DOHH2 (cell line): ENCODE results near the gene ENC1.

ENCODE experiments used
- H3F3A ChIP-seq: fragments of 200-600 bp; sonication (generic), shearing (Covaris generic); 2 replicates; pipeline ENCODE4 v1.6.0; 2016; ENCODE audit warnings: antibody characterized with exemption, mild to moderate bottlenecking; ENCODE audit not compliant: control insufficient read depth, insufficient read depth
- H3K27ac ChIP-seq: fragments of 200-600 bp; sonication (generic); 2 replicates; pipeline ENCODE4 v1.5.1; 2014; ENCODE audit warnings: low read depth, mild to moderate bottlenecking, low read length, moderate library complexity
- H3K27me3 ChIP-seq: fragments of 200-600 bp; sonication (generic); 2 replicates; pipeline ENCODE4 v1.6.1; 2014; ENCODE audit warnings: mild to moderate bottlenecking, low read length, mixed read lengths; ENCODE audit not compliant: control insufficient read depth
- H3K36me3 ChIP-seq: fragments of 200-600 bp; sonication (generic); 2 replicates; pipeline ENCODE4 v1.6.1; 2014; ENCODE audit warnings: mild to moderate bottlenecking, low read length, moderate library complexity, mixed read lengths; ENCODE audit not compliant: control insufficient read depth
- H3K4me1 ChIP-seq: fragments of 200-600 bp; sonication (generic); 2 replicates; pipeline ENCODE4 v1.6.1; 2014; ENCODE audit warnings: mild to moderate bottlenecking, low read length, mixed read lengths; ENCODE audit not compliant: control insufficient read depth
- H3K4me2 ChIP-seq: fragments of 200-600 bp; sonication (generic); 2 replicates; pipeline ENCODE4 v1.6.0; 2014; ENCODE audit warnings: mild to moderate bottlenecking, low read length, moderate library complexity
- H3K4me3 ChIP-seq: fragments of 200-600 bp; sonication (generic); 2 replicates; pipeline ENCODE4 v1.5.1; 2014; ENCODE audit warnings: mild to moderate bottlenecking, low read length, mixed read lengths
- H3K79me2 ChIP-seq: fragments of 200-600 bp; sonication (generic); 2 replicates; pipeline ENCODE4 v1.6.1; 2014; ENCODE audit warnings: mild to moderate bottlenecking, low read length, mixed read lengths; ENCODE audit not compliant: control insufficient read depth
- H3K9me2 ChIP-seq: fragments of 200-600 bp; sonication (generic); replicated peaks from 2 replicates; pipeline ENCODE4 v1.6.1; 2014; ENCODE audit warnings: mild to moderate bottlenecking, low read length, mixed read lengths; ENCODE audit not compliant: control insufficient read depth
- H3K9me3 ChIP-seq: fragments of 200-600 bp; sonication (generic); 2 replicates; pipeline ENCODE4 v1.6.1; 2014; ENCODE audit warnings: antibody characterized with exemption, low read length, mixed read lengths; ENCODE audit not compliant: control insufficient read depth, insufficient read depth
- H4K20me1 ChIP-seq: fragments of 200-600 bp; sonication (generic); 2 replicates; pipeline ENCODE4 v1.6.0; 2014; ENCODE audit warnings: low read depth, mild to moderate bottlenecking, antibody characterized with exemption, low read length, moderate library complexity; ENCODE audit not compliant: control insufficient read depth, insufficient read depth
- EZH2phosphoT487 ChIP-seq: fragments of 200-600 bp; sonication (generic); IDR thresholded peaks from 2 replicates; pipeline ENCODE4 v1.6.1; 2017; ENCODE audit warnings: borderline replicate concordance, mild to moderate bottlenecking, antibody characterized with exemption, low read length, moderate library complexity, mixed read lengths
- TF ChIP-seq, protein P1 (sequence below): fragments of 200-600 bp; sonication (generic); IDR thresholded peaks from one replicate; pipeline ENCODE4 v1.5.1; 2014; ENCODE audit warnings: antibody characterized with exemption, mild to moderate bottlenecking, low read depth, low read length; ENCODE audit not compliant: poor library complexity, severe bottlenecking

The ENC1 gene

DNA sequence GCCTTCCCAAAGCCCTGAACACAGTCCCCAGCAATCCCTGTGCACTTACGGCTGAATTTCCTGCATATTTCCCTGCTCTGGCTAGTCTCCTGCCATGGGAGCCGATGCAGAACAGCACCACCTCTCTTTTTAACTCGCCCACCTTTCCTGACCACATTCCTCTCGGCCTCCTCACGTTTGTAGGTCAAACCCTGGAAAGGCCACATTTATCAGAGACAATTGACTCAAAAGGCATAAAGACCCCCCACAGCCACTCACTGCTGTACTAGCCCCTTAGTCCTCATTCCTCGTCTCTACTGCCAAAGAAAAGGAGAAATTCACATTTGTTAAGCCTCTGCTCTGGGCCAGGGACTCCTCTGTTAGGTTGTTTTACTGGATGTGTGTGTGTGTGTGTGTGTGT lies 43.6 kb downstream of the ENC1 start:
- Histone ChIP-seq H3K27me3 (no peaks in the 10 kb centered on the region), H3K27ac (no peak overlapping the region), H4K20me1 (no peaks in the 10 kb centered on the region), H3K36me3 (no peaks in the 10 kb centered on the region), H3K9me2 (no peaks in the 10 kb centered on the region), H3K4me1 (no peaks in the 10 kb centered on the region), H3K4me2 (no peak overlapping the region), H3F3A (no peaks in the 10 kb centered on the region), H3K4me3 (no peak overlapping the region), H3K79me2 (no peaks in the 10 kb centered on the region), H3K9me3 (no peaks in the 10 kb centered on the region)
- TF ChIP-seq, protein P1, sequence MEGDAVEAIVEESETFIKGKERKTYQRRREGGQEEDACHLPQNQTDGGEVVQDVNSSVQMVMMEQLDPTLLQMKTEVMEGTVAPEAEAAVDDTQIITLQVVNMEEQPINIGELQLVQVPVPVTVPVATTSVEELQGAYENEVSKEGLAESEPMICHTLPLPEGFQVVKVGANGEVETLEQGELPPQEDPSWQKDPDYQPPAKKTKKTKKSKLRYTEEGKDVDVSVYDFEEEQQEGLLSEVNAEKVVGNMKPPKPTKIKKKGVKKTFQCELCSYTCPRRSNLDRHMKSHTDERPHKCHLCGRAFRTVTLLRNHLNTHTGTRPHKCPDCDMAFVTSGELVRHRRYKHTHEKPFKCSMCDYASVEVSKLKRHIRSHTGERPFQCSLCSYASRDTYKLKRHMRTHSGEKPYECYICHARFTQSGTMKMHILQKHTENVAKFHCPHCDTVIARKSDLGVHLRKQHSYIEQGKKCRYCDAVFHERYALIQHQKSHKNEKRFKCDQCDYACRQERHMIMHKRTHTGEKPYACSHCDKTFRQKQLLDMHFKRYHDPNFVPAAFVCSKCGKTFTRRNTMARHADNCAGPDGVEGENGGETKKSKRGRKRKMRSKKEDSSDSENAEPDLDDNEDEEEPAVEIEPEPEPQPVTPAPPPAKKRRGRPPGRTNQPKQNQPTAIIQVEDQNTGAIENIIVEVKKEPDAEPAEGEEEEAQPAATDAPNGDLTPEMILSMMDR = no peak
- no peak for TF ChIP-seq EZH2phosphoT487

DNA sequence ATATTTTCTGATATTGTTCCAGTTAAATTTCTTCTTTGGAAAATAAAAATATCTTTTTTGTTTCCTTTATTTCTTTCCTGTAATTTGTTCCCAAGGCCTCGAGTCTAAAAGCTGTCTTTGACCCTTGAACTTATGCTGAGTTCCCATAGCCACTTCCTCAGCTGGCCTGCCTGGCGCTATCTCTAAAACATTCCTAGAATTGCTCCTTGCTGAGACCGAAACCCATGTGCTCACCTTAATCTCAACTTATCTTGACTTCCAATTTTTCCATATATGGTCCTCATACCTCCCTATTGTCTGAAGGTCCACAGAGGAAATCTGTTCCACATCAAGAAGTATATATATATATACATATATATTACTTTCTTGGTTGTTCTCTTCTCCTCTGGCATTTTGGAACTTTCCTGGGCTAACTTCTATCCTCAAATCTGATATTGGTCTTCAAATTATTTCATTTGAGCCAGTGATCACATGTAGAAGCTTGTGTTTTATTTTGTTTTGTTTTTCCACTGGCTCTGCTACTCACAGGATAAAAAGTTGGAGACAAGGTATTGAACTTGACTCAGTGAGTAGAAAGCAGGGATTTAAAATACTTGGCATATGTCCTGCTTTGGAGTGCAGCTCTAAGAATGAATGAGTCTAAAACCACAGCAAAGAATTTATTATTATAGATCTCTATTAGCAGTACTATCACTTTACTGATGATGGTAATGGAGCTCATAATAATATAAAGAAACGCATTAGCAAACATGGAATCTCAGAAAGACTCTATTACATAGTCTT lies 45.2 kb downstream of the ENC1 start:
- no peak for TF ChIP-seq EZH2phosphoT487
- TF ChIP-seq, protein P1 = no peak
- H3K9me2 ChIP-seq = no peaks in the 10 kb centered on the region
- no peaks in the 10 kb centered on the region for H3K27me3 ChIP-seq
- H3K79me2 ChIP-seq = no peaks in the 10 kb centered on the region
- H3K27ac ChIP-seq = no peak overlapping the region
- H3K4me1 ChIP-seq = no peaks in the 10 kb centered on the region
- no peaks in the 10 kb centered on the region for H3K9me3 ChIP-seq
- H3K4me3 ChIP-seq = no peak overlapping the region
- no peaks in the 10 kb centered on the region for H4K20me1 ChIP-seq
- H3F3A ChIP-seq = no peaks in the 10 kb centered on the region
- no peak overlapping the region for H3K4me2 ChIP-seq
- no peaks in the 10 kb centered on the region for H3K36me3 ChIP-seq

DNA sequence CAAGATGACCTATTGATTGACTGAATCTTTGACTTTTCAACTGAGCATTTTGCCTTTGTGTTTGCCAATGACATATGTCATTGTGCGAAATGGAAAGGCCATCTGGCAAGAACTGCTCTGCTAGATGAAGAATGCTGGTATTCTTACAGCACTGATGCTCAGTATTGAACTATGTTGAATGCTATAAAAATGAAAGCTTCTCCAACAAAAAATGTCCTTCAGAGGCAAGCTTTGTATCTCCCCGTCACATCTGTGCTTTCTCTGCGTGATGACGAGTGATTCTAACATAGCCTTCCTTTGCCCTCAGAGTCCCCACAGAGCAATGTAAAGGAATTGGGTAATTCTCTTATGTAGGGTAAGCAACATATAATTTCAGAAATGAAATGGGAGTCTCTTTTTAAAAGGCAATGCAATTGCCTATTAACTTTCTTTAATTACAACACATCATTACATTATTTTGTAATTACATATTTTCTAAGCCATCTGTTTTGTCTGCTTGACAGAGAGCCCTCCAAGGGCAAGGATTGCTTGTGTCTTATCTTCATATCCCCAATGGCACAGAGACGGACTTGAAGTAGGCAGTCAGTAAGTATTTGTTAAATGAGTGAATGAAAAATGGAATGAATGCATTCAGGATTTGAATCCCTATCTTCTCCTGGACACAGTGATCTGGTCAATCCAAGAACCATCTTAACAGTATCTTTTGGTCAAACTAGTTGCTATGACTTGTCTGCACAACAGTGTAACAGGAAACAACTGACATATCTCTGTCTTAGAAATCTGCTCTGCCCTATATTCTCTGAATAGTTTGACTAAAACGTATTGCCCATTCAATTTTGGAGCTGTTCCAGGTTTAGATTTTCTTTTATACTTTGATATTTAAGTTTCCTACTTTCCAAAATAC lies 46.1 kb downstream of the ENC1 start:
- H3K9me3 ChIP-seq = no peaks in the 10 kb centered on the region
- no peak overlapping the region for H3K4me2 ChIP-seq
- no peak overlapping the region for H3K4me3 ChIP-seq
- H3K36me3 ChIP-seq = no peaks in the 10 kb centered on the region
- H3K27ac ChIP-seq = no peak overlapping the region
- no peaks in the 10 kb centered on the region for H3K9me2 ChIP-seq
- TF ChIP-seq, protein P1 = no peak
- no peak for TF ChIP-seq EZH2phosphoT487
- no peaks in the 10 kb centered on the region for H4K20me1 ChIP-seq
- H3K4me1 ChIP-seq = no peaks in the 10 kb centered on the region
- H3K79me2 ChIP-seq = no peaks in the 10 kb centered on the region
- H3F3A ChIP-seq = no peaks in the 10 kb centered on the region
- no peaks in the 10 kb centered on the region for H3K27me3 ChIP-seq
